DND-41 (cell line): ENCODE measurements around the gene SCN9A.

Experiments
- ATAC-seq: fragments of 200-7000 bp; cut with Tn5 transposase; 3 replicates; pipeline ENCODE4 v1.9.1; 2021; ENCODE audit warnings: low read depth; ENCODE audit not compliant: insufficient read depth
- DNase-seq: peaks from one replicate; pipeline ENCODE4 v3.0.0-alpha.2; 2020
- H2AFZ ChIP-seq: 2 replicates; pipeline ENCODE4 v1.6.0; 2012; ENCODE audit warnings: low read depth, low read length
- H3K27ac ChIP-seq: 2 replicates; pipeline ENCODE4 v1.5.1; 2012; ENCODE audit warnings: low read length, inconsistent platforms
- H3K27me3 ChIP-seq: fragments of 200-600 bp; sonication (generic); 2 replicates; pipeline ENCODE4 v1.6.0; 2012; ENCODE audit warnings: low read length, mild to moderate bottlenecking, inconsistent platforms; ENCODE audit not compliant: insufficient read depth, poor library complexity
- H3K36me3 ChIP-seq: 2 replicates; pipeline ENCODE4 v1.5.1; 2012; ENCODE audit warnings: low read length, inconsistent platforms; ENCODE audit not compliant: insufficient read depth
- H3K4me1 ChIP-seq: 2 replicates; pipeline ENCODE4 v1.5.1; 2012; ENCODE audit warnings: mild to moderate bottlenecking, low read length; ENCODE audit not compliant: insufficient read depth
- H3K4me2 ChIP-seq: 2 replicates; pipeline ENCODE4 v1.6.0; 2012; ENCODE audit warnings: mild to moderate bottlenecking, moderate library complexity, low read length, inconsistent platforms; ENCODE audit not compliant: insufficient read depth
- H3K4me3 ChIP-seq, 2 experiments: fragments of 200-600 bp in 1 of 2; shearing (Covaris generic) in 1 of 2; 2 replicates each; pipeline ENCODE4 v1.5.1; 2012 to 2016; ENCODE audit warnings: inconsistent platforms in 2 of 2, low read length in 2 of 2, mild to moderate bottlenecking in 2 of 2, low read depth in 1 of 2, moderate library complexity in 1 of 2
- H3K79me2 ChIP-seq: 2 replicates; pipeline ENCODE4 v1.6.0; 2012; ENCODE audit warnings: low read length, inconsistent platforms; ENCODE audit not compliant: insufficient read depth
- H3K9ac ChIP-seq: 2 replicates; pipeline ENCODE4 v1.6.0; 2012; ENCODE audit warnings: low read depth, mild to moderate bottlenecking, inconsistent platforms, low read length, moderate library complexity
- H3K9me3 ChIP-seq: 2 replicates; pipeline ENCODE4 v1.5.1; 2012; ENCODE audit warnings: low read length, moderate library complexity, mild to moderate bottlenecking, inconsistent platforms; ENCODE audit not compliant: insufficient read depth, severe bottlenecking
- H4K20me1 ChIP-seq: 2 replicates; pipeline ENCODE4 v1.6.0; 2012; ENCODE audit warnings: low read length; ENCODE audit not compliant: insufficient read depth
- EZH2 ChIP-seq: IDR thresholded peaks from 3 replicates; pipeline ENCODE4 v1.6.1; 2012; ENCODE audit warnings: borderline replicate concordance, low read depth, mild to moderate bottlenecking, moderate library complexity, low read length, inconsistent platforms; ENCODE audit not compliant: severe bottlenecking
- TF ChIP-seq, protein P1 (sequence below): IDR thresholded peaks from 2 replicates; pipeline ENCODE4 v1.5.1; 2012; ENCODE audit warnings: borderline replicate concordance, low read length, moderate library complexity, mild to moderate bottlenecking; ENCODE audit not compliant: poor library complexity, severe bottlenecking; ENCODE audit errors: extremely low read depth

SCN9A gene

DNA sequence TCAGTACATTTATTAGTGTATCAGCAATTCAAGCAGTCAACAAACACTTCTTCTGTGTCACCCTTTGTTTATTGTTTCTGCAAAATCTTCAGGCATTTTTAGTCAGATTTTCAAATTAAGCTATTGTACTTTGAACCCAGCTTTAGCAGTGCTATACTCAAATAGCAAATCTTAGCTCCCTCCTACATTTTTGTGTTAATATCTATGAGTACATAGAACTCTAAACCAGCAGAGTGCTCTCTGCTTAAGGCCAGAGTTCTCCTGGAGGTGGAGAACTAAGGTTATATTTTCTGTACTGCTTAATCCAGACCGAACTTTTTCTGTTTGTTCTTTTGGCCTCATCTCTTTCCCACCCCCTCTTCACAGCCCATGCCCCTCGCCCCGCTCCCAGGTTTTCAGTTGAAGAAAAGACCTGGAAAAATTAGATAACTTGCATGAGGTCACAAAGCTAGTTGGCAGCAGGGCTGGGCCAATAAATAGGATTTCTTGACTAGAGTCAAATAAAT lies 218.7 kb downstream of the SCN9A start:
- Histone ChIP-seq H3K4me1 (no peaks in the 10 kb centered on the region), H4K20me1 (no peaks in the 10 kb centered on the region), H2AFZ (no peak overlapping the region), H3K27ac (no peak overlapping the region), H3K9ac (no peak overlapping the region), H3K36me3 (no peaks in the 10 kb centered on the region), H3K9me3 (no peaks in the 10 kb centered on the region), H3K4me2 (no peak overlapping the region), H3K79me2 (no peaks in the 10 kb centered on the region), H3K27me3 (no peaks in the 10 kb centered on the region), H3K4me3 (no peak overlapping the region)
- no peak for DNase-seq
- no peak for TF ChIP-seq EZH2
- TF ChIP-seq, protein P1, sequence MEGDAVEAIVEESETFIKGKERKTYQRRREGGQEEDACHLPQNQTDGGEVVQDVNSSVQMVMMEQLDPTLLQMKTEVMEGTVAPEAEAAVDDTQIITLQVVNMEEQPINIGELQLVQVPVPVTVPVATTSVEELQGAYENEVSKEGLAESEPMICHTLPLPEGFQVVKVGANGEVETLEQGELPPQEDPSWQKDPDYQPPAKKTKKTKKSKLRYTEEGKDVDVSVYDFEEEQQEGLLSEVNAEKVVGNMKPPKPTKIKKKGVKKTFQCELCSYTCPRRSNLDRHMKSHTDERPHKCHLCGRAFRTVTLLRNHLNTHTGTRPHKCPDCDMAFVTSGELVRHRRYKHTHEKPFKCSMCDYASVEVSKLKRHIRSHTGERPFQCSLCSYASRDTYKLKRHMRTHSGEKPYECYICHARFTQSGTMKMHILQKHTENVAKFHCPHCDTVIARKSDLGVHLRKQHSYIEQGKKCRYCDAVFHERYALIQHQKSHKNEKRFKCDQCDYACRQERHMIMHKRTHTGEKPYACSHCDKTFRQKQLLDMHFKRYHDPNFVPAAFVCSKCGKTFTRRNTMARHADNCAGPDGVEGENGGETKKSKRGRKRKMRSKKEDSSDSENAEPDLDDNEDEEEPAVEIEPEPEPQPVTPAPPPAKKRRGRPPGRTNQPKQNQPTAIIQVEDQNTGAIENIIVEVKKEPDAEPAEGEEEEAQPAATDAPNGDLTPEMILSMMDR, result no peak
- no peak for ATAC-seq

DNA sequence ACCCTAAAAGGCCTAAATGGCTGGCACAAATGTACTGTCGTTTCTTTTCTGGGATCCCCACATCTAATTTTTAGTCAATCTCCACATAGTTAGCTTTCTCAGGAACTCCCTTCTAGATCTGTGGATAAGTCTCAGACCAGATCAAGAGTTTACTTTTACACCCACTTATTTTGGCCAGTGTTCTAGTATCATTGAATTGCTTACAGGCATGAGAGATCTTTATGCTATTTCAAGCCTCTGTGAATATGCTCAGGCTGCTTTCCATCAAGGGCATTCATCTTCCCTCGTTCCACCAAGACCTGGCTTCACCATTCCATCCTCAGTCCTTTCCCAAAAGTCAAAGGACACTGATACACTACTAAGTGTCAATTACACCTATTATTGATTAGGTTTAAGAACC lies 220.2 kb downstream of the SCN9A start:
- Histone ChIP-seq H4K20me1 (no peaks in the 10 kb centered on the region), H3K9ac (no peak overlapping the region)

DNA sequence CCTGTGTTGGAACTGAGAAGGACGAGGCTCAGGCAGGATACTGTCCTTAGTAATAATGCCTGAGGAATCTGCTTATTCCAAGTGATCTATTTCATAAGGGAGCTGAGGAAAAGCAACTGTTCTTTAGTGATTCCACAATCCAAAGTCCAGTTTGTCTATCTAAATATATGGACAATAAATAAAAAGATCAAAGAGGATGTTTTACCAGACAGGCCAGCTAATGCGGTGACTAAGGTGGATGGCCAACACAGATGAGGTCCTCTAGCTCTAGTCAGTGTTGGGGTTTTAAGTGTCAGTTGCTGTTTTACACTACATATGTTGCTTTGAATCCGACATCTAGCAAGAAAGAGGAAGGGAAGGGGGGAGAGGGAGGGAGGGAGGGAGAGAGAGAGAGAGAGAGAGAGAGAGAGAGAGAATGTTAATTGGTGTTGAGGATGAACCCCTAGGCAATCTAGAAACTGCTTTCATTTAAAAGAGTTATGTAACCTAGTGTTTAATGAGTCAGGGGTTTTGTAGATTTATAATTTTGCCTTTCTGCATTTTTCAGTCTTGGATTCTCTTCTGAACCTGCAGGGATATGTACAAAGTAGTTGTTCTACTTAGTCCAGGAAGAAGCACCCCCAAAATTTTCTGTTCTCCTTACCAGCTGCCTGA lies 220.9 kb downstream of the SCN9A start:
- Histone ChIP-seq H2AFZ (no peak overlapping the region), H3K79me2 (no peaks in the 10 kb centered on the region), H4K20me1 (no peaks in the 10 kb centered on the region), H3K9ac (no peak overlapping the region), H3K9me3 (no peaks in the 10 kb centered on the region), H3K4me3 (no peak overlapping the region), H3K27ac (no peak overlapping the region), H3K27me3 (no peaks in the 10 kb centered on the region), H3K36me3 (no peaks in the 10 kb centered on the region), H3K4me2 (no peak overlapping the region), H3K4me1 (no peaks in the 10 kb centered on the region)
- no peak for ATAC-seq
- no peak for DNase-seq
- TF ChIP-seq EZH2, result no peak
- TF ChIP-seq, protein P1, result no peak

More for the DNA sequence above, 220.2 kb downstream of the SCN9A start:
- Histone ChIP-seq H3K36me3 (no peaks in the 10 kb centered on the region), H3K4me2 (no peak overlapping the region), H3K27me3 (no peaks in the 10 kb centered on the region), H3K9me3 (no peaks in the 10 kb centered on the region), H3K4me3 (no peak overlapping the region), H3K79me2 (no peaks in the 10 kb centered on the region), H3K27ac (no peak overlapping the region), H3K4me1 (no peaks in the 10 kb centered on the region), H2AFZ (no peak overlapping the region)
- DNase-seq (no peak), ATAC-seq (no peak)
- TF ChIP-seq, protein P1, result no peak
- no peak for TF ChIP-seq EZH2

DNA sequence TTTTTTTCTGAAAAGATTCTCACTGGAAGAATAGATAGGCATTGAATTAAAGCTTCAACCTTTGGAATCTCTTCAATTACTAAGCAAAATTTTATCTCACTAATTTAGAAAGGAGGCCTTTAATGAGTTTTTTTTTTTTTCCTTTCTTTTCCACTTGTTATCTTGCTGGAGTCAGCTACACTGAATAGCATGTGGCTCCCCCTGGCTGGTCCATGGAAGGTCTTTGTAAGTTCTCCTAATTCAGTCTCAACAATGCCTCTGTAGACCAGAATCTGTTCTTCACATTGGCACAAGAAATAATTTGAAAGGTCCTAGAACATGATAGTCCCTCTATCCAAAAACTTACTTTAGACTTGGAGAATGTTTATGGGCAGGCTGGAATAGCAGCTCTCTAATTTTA lies 223.7 kb downstream of the SCN9A start:
- no peaks in the 10 kb centered on the region for H3K36me3 ChIP-seq
- H3K9ac ChIP-seq, result no peak overlapping the region
- H3K27me3 ChIP-seq, result peaks cover 5% of the 10 kb centered on the region
- no peaks in the 10 kb centered on the region for H3K4me1 ChIP-seq
- H3K79me2 ChIP-seq, result no peaks in the 10 kb centered on the region
- H3K9me3 ChIP-seq, result no peaks in the 10 kb centered on the region
- TF ChIP-seq EZH2, result no peak
- TF ChIP-seq, protein P1, result no peak
- ATAC-seq (no peak), DNase-seq (no peak)
- H3K4me2 ChIP-seq, result no peak overlapping the region
- H4K20me1 ChIP-seq, result no peaks in the 10 kb centered on the region
- no peak overlapping the region for H3K4me3 ChIP-seq
- H2AFZ ChIP-seq, result no peak overlapping the region
- no peak overlapping the region for H3K27ac ChIP-seq
